ENCODE measurements around the gene DHH.
A peak's percentile ranks its signal among the peaks of the same experiment; 100 is the strongest.
"Not testable (repeated sequence)": the region's sequence is repeated elsewhere in the genome, so short reads cannot be mapped to it uniquely, and the experiment has no call there.

Gene DHH

DNA sequence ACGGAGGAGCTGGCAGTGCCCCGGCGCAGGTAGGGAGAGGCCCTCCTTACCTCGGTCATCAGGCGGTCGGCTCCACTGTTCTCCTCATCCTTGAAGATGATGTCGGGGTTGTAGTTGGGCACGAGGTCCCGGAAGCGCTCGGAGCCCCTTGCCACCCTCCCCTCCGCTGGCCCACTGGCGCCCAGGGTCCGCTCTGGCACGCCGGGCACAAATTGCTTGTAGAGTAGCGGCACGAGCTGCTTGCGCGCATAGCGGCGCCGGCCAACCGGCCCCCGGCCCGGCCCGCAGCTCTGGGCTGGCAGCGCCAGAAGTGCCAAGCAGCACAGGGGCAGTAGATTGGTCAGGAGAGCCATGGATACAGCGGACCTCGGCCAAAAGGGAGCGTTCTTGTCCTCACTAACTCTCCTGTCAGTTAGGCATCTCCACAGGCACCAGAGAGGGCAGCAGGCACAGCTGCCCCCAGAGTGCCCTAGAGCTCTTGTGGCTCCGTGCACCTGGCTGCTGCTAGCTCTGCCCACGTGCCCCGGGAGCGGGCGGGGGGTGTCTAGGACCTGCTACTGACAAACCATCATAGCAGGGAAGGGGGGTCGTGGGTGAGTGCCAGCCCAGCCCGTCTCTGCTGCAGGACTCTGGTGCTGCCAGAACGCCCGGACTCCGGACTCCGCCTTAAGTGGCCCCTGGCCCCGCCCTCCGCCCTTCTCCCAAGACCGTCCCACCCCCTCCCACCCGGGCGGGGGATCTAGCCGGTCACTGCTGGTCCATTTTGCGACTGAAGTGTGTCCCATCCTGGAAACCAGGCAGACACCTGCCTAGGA lies at the start of gene DHH:
DHH (minus strand) TSS at position 642 of the 815 bp plus-strand sequence; CDS start at position 353, 289 bp downstream.
- DNase-seq (ENCODE audit: low spot score) = no peak

DNA sequence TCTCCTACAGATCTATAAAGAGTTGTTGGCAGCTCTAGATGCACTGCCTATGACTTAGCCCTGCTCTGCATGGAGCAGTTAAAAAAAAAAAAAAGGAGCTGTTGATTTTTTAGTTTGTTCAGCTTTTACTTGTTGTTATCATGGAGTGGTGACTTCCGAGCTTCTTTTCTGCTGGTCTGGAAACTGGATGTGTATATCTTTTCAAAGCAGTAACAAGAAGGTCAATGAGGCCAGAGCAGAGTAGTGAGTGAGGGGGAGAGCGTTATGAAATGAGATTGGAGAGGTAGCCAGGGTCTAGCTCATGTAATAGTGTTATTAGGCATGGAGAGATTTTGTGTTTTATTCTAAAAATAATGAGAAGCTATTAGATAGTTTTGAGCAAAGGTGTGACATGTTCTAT lies 49.8 kb upstream of the DHH start:
- DNase-seq (ENCODE audit: low spot score) = no peak

DNA sequence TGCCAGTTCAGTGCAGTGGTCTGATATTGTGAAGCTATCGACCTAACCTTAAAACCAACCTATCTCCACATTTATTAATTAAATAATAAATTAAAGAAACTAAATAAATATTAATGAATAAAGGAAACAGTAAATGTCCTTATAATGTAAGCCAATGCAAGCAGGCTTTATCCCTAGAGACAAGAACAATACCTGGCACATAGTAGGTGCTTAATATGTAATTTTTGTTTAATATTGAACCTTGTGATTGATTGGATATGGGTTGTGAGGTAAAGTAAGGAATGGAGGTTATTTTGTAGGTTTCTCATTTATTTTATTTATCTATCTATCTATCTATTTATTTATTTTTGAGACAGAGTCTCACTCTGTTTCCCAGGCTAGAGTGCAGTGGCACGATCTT lies 44.4 kb upstream of the DHH start:
- DNase-seq (ENCODE audit: low spot score) = no peak

DNA sequence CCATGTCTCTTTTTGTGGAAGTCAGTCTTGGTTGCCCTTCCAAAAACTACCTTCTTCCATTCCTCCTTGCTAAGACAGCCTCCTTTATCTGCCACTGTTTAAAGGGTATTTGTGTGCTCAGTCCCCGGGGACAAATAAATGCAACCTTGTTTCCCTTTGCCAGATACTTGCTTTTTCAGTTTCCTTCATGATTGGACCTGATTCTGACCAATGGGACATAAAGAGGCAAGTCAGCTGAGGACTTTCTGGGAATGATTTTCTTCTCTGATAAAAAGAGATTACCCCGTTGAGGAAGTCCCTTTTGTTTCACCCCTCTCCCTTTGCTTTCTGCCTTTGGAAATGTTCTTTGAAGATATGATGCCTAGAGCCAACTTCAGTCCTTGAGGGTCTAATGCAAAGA lies 44.0 kb upstream of the DHH start:
- no peak for DNase-seq (ENCODE audit: low spot score)

DNA sequence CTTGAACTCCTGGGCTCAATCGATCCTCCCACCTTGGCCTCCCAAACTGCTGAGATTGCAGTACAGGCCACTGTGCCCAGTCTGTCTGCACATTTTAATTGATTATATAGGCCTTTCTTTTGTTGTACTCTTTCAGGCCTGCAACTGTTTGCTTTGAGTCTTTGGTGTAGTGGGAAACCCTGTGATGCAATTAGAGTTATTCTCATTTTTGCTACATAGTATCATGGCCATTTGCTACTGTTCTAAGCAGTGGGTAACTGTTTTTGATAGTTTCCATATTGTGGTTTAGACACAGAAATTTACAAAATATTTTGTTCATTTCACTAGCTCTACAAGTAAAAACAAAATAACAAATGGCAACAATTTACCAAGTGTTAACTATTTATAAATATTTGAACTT lies 42.9 kb upstream of the DHH start:
- DNase-seq (ENCODE audit: low spot score) = no peak

DNA sequence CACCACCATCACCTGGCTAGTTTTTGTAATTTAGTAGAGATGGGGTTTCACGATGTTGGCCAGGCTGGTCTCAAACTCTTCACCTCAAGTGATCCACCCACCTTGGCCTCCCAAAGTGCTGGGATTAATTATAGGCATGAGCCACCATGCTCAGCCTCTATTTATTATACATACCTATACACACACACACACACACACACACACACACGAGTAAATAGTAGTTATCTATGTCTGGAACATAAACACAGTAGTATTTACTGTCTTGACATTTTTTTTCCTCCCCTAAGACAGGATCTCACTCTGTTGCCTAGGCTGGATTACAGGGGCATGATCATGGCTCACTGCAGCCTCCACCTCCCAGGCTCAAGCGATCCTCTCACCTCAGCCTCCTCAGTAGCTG lies 42.4 kb upstream of the DHH start:
- not testable (repeated sequence) for DNase-seq (ENCODE audit: low spot score)

DNA sequence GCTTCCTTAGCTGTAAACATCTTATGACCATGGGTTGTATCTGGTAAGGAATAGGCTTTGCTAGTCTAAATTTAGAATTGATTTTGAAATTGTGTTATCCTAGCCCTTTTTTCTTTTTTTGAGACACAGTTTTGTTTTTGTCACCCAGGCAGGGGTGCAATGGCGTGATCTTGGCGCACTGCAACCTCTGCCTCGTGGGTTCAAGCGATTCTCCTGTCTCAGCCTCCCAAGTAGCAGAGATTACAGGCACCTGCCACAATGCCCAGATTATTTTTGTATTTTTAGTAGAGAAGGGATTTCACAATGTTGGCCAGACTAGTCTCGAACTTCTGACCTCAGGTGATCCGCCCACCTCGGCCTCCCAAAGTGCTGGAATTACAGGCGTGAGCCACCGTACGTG lies 39.0 kb upstream of the DHH start:
- DNase-seq (ENCODE audit: low spot score) = no peak

DNA sequence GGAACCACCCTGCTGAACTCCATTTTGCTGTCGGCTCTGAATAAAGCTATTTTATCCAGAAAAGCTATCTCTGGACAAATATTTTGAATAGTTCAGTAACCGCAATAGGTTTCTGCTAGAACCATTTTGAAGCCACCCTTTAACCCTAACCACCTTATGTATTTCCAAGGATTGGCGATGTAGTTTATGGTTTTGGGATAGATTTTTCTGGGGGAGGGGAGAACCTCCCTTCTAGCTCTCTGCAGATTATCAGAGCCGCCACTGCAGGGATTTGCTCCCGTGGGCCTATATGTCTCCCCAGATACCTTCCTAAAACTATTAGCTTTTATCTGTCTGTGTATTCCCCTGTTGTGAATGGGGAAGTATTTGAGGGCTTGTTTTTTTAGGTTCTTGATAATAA lies 38.4 kb upstream of the DHH start:
- DNase-seq (ENCODE audit: low spot score) = peak; percentile 12

DNA sequence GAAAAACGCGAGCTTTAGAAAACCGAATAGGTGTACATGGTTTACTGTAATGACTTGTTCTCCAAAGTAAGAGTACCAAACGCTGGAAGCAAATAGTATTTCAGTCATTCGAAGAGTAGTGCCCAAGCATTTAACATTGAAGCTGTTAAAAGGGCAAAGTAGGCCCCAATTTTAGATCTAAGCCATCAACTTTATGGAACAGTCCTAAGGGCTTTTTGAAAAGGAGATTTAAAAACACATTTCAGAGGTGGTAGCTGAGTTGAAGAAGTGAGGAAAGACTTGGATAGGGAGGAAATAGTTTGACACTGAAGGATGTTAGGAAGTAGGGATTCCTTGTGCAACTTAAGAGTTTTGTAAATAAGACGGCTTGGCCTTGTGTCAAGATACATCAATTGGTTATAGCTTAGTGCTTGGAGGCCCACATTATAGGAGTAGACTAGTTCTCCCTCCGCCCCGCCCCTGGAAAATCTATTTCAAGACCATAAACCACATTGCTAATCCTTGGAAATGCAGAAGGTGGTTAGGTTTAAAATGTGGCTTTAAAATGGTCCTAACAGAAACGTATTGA lies 37.4 kb upstream of the DHH start:
- peak; percentile 67 for DNase-seq (ENCODE audit: low spot score)

DNA sequence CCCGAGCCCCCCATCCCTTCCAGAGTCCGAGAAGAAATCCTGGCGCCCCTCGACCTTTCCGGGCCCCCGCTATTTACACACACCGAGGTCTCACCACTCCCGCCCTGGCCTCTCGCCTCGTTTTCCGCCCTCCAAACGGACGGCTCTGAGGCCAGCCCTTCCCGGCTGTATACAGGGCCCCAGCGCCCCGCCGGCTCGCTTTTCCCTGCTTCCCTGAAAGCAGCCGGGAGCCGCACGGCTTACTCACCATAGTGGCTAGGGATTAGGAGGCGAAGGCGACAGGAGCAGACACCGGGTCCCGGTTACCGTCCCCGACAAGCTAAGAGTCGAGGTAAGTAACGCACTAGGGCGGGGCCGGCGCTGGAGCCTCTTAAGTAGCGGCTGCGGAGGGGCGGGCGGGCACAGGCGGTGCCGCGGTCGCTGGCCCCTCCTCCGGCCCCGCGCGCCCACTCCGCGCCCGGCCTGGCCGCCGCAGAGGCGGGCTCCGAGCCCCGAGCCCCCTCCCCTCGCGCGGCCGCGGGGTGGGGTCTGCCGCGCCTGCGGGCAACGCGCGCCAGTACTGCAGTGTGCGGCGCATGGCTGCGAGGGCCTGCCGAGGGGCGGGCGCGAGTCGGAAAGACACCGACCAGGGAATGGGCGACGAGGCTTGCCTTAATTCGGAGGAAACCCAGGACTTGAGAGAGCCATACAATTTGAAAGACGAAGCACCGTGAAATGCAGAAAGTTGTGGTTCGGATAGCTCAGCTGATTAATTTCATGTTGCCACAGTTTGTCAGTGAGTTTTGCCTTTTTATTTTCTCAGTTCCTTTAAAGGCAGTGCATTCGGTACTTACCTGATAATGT lies 36.7 kb upstream of the DHH start, which contains the start of gene TUBA1B:
TUBA1B (minus strand) TSS at position 345 of the 843 bp plus-strand sequence; CDS start at position 250, 95 bp downstream.
- peak; percentile 90 for DNase-seq (ENCODE audit: low spot score)

DNA sequence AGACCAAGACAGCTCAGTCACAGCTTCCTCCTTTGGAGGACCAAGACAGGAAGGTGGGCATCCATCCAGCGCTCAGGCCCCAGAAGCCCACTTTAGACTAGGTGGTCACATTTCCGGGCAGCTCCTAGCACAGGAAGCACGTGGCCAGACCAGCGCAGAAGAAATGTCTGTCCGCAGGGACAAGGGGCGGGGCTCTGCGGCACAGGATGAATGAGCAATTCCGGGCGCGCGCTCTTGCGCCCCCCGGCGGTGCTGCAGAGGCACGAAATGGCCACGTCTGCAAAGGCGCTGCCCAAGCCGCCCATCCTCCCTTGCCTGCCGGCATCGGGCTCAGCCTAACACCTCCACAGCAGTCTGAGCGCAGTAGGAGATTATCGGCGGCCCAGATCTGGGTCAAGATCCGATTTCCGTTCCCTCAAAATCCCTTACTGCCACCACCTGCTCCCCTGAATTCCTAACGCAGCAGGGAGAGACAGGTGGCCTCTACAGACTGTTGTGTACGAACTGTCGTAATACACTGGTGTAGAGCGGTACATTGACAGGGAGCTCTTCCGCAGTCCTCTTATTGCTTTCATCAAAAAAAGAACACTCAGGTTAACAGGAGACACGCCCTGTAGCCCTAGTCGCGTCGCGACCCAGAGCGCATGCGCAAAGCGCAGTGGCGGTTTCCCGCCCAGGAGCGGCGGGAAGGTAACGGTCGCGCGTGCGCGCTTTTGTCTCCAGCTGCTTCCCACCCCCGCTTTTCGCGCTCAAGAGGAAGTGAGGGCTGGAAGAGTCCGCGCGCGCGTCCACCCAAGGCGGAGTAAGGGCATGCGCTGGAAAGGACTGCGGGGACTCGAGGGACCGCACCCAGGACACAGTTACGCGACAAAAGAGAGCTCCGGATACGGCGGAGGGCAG lies 35.8 kb upstream of the DHH start:
- DNase-seq (ENCODE audit: low spot score) = peak; percentile 91

DNA sequence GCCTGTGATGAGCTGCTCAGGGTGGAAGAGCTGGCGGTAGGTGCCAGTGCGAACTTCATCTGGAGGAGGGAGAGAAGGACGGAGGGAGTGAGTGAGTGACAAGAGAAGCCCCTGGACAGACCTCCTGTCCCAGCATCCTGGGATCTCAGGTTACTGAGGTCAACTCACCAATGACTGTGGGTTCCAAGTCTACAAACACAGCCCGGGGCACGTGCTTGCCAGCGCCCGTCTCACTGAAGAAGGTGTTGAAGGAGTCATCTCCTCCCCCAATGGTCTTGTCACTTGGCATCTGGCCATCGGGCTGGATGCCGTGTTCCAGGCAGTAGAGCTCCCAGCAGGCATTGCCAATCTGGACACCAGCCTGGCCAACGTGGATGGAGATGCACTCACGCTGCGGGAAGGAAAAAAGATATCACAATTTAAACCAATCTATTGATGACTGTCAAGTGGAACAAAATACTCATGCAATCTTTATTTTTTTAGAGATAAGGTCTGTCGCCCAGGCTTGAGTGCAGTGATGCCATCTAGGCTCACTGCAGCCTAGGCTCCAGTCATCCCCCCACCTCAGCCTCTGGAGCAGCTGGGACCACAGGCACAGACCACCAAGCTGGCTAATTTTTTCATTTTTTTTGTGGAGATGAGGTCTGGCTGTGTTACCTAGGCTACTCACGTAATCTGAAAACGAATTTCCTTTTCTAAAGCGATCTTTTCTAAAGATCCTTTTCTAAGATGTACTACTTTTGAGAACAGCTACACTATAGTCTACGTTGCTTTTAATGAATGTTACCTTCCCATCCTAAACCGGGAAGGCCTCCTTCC lies 34.9 kb upstream of the DHH start:
- DNase-seq (ENCODE audit: low spot score) = no peak

DNA sequence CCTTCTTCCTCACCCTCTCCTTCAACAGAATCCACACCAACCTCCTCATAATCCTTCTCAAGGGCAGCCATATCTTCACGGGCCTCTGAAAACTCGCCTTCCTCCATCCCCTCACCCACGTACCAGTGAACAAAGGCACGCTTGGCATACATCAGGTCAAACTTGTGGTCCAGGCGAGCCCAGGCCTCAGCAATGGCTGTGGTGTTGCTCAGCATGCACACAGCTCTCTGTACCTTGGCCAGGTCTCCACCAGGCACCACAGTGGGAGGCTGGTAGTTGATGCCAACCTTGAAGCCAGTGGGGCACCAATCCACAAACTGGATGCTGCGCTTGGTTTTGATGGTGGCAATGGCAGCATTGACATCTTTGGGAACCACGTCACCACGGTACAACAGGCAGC lies 33.4 kb upstream of the DHH start:
- DNase-seq (ENCODE audit: low spot score) = not testable (repeated sequence)

DNA sequence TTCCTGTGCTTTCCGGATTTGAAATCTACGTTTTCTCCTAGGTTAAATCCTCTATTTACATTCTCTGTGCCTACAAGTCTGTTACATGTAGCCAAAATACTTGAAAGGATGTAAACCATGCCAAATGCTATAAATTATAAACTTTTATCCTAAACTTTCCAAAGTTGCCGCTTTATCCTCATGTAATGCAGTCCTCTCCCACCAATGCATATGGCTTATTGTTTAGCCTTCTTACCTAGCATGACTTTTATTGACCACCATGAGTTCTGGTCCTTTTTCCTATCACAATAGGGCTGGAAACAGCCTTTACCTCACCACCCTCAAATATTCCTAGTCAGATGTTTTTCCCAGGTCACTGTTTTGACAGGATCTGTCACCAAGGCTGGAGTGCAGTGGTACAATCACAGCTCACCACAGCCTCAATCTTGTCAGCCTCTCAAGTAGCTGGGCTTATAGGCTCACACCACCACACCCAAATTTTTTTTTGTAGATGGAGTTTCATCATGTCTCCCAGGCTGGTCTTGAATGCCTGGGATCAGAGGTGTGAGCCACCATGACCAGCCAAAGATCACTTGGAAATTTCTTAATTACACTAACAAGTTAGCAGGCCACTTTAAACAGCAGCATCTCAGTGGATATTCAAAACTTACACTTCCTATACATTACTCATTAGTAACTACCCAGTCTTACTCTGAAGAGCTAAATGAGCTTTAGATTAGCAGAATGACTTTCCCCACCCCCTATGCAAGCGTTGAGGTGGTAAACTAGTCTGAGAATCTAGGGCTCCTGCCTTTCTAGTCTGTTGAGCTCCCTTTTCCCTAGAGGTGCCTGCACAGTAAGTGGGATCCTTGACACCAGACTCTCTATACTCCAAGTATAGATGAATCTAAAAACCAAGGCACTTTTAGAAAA lies 32.5 kb upstream of the DHH start:
- no peak for DNase-seq (ENCODE audit: low spot score)

DNA sequence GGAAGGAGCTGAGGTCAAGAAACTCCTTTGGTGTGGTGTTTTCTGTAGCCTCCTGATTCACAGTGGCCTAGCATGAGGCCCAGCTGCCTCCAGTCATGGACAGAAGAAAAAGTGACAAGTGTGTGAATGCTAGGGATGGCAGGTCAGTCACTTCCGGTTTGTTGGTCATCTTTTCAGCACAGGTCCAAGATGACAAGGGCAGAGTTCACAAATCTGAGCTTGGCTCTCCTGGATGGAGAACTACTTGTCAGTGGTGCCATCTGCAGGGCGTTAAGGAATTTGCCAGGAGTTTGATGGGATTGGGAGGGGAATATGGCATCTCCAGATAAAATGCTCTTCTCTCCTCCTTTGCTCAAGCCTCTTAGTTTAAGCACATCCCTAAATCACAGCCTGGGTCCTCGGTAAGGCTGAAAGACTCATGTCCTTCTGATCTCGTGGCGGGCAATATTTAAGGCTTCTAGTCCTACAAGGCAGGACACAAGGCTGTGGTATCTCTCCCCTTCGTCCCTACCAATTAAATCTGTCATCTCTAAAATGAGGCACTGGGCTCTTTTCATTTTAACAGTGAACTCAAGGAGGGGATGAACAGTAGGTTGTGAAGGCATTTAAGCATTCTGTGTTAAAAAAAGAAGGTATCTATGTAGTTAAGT lies 26.6 kb upstream of the DHH start:
- DNase-seq (ENCODE audit: low spot score) = peak; percentile 84

DNA sequence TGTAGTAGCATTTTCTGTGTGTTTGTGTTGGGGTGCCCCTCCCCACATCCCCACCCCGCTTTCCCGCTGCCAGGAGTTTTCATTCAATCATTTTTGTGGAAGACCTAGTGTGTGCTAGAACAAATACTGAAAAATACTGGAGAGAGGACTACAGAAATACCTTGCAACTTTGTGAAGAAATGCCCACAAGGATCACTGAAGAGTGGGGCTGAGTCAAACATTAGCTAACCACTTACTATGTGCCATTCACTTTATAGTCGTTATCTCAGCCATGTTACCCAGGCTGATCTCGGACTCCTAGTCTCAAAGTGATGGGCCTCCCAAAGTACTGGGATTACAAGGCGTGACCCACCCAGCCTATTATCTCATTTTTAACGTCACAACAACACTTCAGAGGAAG lies 16.6 kb upstream of the DHH start:
- DNase-seq (ENCODE audit: low spot score) = no peak

DNA sequence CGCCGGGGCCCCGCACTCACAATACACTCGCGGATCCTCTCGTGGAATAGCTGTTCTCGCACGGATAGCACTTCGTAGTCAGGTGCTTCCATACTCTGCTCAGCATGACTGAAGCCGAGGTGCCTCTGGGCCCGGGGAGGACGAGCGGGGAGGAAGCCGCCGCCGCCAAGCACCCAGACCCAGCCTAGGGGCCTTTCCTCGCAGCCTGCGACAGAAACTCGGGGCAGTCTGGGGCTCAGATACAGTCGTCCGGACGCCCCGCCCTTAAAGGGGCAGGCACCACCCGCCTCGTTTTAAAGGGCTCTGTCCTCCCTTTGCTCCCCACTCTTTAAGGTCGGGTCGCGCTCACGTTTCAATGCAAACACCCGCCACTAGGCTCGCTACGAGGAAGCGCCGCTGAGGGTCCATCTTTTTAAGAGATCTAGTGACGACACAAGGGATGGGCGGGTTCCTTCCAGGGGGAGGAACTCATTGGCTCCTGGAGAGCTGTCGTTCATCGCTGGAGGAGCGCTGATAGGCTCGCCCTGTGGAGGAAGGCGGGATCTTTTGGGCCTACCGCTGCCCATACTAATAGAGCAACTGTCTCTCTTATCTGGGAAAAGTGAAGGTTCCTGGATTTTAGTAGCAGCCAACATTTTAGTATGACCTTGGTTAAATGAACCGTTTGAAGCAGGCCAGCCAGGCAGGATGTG lies 16.0 kb upstream of the DHH start, which contains the start of gene LMBR1L:
LMBR1L (minus strand) TSS at position 384 of the 692 bp plus-strand sequence; CDS start at position 92, 292 bp downstream.
- DNase-seq (ENCODE audit: low spot score) = peak; percentile 99

All from pons (tissue), 1 donor.